Activated naive CD4-positive, alpha-beta T cell treated with anti-CD3 and anti-CD28 coated beads for 36 hours (primary cell): Measurements from ENCODE around the gene CRB2. TPM values are rescaled to one million over a fixed set of nuclear protein-coding genes. Genes with fewer than 3 reads are reported as not detected.

Experiments used
- CTCF ChIA-PET: fragments of 350-600 bp; sonication (Branson Sonifier 250); formaldehyde crosslinking; loops from one replicate; lab custom pipeline; 2021; ENCODE audit warnings: antibody characterized with exemption; lab: Charles Lee
- DNase-seq: peaks from one replicate; pipeline ENCODE4 v3.0.0-alpha.2; 2020
- H3K27ac Mint-ChIP-seq: one replicate; pipeline ENCODE4 v1.8.0; 2021; ENCODE audit warnings: mild to moderate bottlenecking, mixed read lengths
- H3K27me3 Mint-ChIP-seq: one replicate; pipeline ENCODE4 v1.8.0; 2021; ENCODE audit warnings: low read depth, mixed read lengths
- H3K36me3 Mint-ChIP-seq: one replicate; pipeline ENCODE4 v1.8.0; 2021; ENCODE audit warnings: low read depth, mixed read lengths
- H3K4me1 Mint-ChIP-seq: one replicate; pipeline ENCODE4 v1.8.0; 2021; ENCODE audit warnings: low read depth, mixed read lengths
- H3K4me3 Mint-ChIP-seq: one replicate; pipeline ENCODE4 v1.8.0; 2021; ENCODE audit warnings: mild to moderate bottlenecking, moderate library complexity, mixed read lengths
- H3K9me3 Mint-ChIP-seq: one replicate; pipeline ENCODE4 v1.8.0; 2021; ENCODE audit warnings: mixed read lengths
- intact Hi-C: fragments of 100-400 bp; cut with micrococcal nuclease; formaldehyde crosslinking; loops from one replicate; pipeline ENCODE4 v1.15.1; 2023
- total RNA-seq, 2 experiments: library from RNA; stranded (reverse); gene quantifications; one replicate each; pipeline ENCODE4 v1.2.3, GENCODE V29; 2021

Gene CRB2
- total RNA-seq, 2 experiments from 2014 or later = not detected

GRCh38 chr9:123361086-123361730, 5.2 kb downstream of the CRB2 start:
- intact Hi-C loops = no loop called here

GRCh38 chr9:123361731-123362510, 5.9 kb downstream of the CRB2 start:
- H3K36me3 Mint-ChIP-seq = no peaks in the 10 kb centered on the region
- CTCF ChIA-PET = interaction anchor here (0.7 to 1.3 kb wide), 3 partner anchors 10 to 24 kb away, joined by 3 read pairs; no protein-coding TSS in a partner anchor
- peaks cover 4% of the 10 kb centered on the region for H3K27me3 Mint-ChIP-seq
- intact Hi-C loops = no loop called here
- H3K27ac Mint-ChIP-seq = no peak overlapping the region
- no peak for DNase-seq
- H3K4me3 Mint-ChIP-seq = no peak overlapping the region
- H3K4me1 Mint-ChIP-seq = peaks cover 3% of the 10 kb centered on the region
- H3K9me3 Mint-ChIP-seq = no peaks in the 10 kb centered on the region

More at GRCh38 chr9:123361086-123361730, 5.2 kb downstream of the CRB2 start:
- H3K27ac Mint-ChIP-seq = no peak overlapping the region
- CTCF ChIA-PET = interaction anchor here (0.7 to 1.3 kb wide), 3 partner anchors 9 to 25 kb away, joined by 3 read pairs; no protein-coding TSS in a partner anchor
- H3K27me3 Mint-ChIP-seq = peaks cover 4% of the 10 kb centered on the region
- H3K36me3 Mint-ChIP-seq = no peaks in the 10 kb centered on the region
- no peak for DNase-seq
- peaks cover 3% of the 10 kb centered on the region for H3K4me1 Mint-ChIP-seq
- no peaks in the 10 kb centered on the region for H3K9me3 Mint-ChIP-seq
- no peak overlapping the region for H3K4me3 Mint-ChIP-seq

- intact Hi-C loops = no loop called here
- Mint-ChIP-seq H3K9me3 (no peaks in the 10 kb centered on the region), H3K4me1 (peaks cover 3% of the 10 kb centered on the region), H3K36me3 (no peaks in the 10 kb centered on the region), H3K27me3 (peaks cover 4% of the 10 kb centered on the region), H3K4me3 (no peak overlapping the region), H3K27ac (no peak overlapping the region)
- no peak for DNase-seq
- CTCF ChIA-PET = interaction anchor here (1.8 kb wide), 1 partner anchor 8 kb away, joined by 8 read pairs; no protein-coding TSS in a partner anchor
Observed at GRCh38 chr9:123362856-123363255, 6.9 kb downstream of the CRB2 start.

- peaks cover 8% of the 10 kb centered on the region for H3K27me3 Mint-ChIP-seq
- H3K36me3 Mint-ChIP-seq = no peaks in the 10 kb centered on the region
- intact Hi-C loops = no loop called here
- no peak overlapping the region for H3K27ac Mint-ChIP-seq
- no peak overlapping the region for H3K4me3 Mint-ChIP-seq
- peaks cover 3% of the 10 kb centered on the region for H3K4me1 Mint-ChIP-seq
- DNase-seq = no peak
- H3K9me3 Mint-ChIP-seq = no peaks in the 10 kb centered on the region
- CTCF ChIA-PET = interaction anchor here (1.8 kb wide), 1 partner anchor 10 kb away, joined by 8 read pairs; no protein-coding TSS in a partner anchor
Observed at GRCh38 chr9:123364241-123364824, 8.3 kb downstream of the CRB2 start.

GRCh38 chr9:123365287-123365880, 9.4 kb downstream of the CRB2 start:
- DNase-seq = no peak
- H3K4me3 Mint-ChIP-seq = no peak overlapping the region
- CTCF ChIA-PET = interaction anchor here (1.1 kb wide), 1 partner anchor 11 kb away, joined by 3 read pairs; no protein-coding TSS in a partner anchor
- intact Hi-C loops = no loop called here
- H3K27ac Mint-ChIP-seq = no peak overlapping the region
- peaks cover 15% of the 10 kb centered on the region for H3K27me3 Mint-ChIP-seq
- H3K36me3 Mint-ChIP-seq = no peaks in the 10 kb centered on the region
- H3K4me1 Mint-ChIP-seq = no peaks in the 10 kb centered on the region
- H3K9me3 Mint-ChIP-seq = no peaks in the 10 kb centered on the region

GRCh38 chr9:123365881-123366528, 10.0 kb downstream of the CRB2 start:
- H3K27ac Mint-ChIP-seq = no peak overlapping the region
- intact Hi-C loops = no loop called here
- H3K27me3 Mint-ChIP-seq = peaks cover 15% of the 10 kb centered on the region
- DNase-seq = no peak
- CTCF ChIA-PET = interaction anchor here (0.8 to 1.1 kb wide), 2 partner anchors 12 to 36 kb away, joined by 3 read pairs; no protein-coding TSS in a partner anchor
- H3K4me1 Mint-ChIP-seq = no peaks in the 10 kb centered on the region
- no peak overlapping the region for H3K4me3 Mint-ChIP-seq
- no peaks in the 10 kb centered on the region for H3K9me3 Mint-ChIP-seq
- H3K36me3 Mint-ChIP-seq = no peaks in the 10 kb centered on the region

- CTCF ChIA-PET = no interaction called here
- H3K4me3 Mint-ChIP-seq = no peak overlapping the region
- H3K27ac Mint-ChIP-seq = no peak overlapping the region
- peaks cover 4% of the 10 kb centered on the region for H3K4me1 Mint-ChIP-seq
- no peak for DNase-seq
- peaks cover 31% of the 10 kb centered on the region for H3K27me3 Mint-ChIP-seq
- no peaks in the 10 kb centered on the region for H3K9me3 Mint-ChIP-seq
- intact Hi-C loops = no loop called here
- no peaks in the 10 kb centered on the region for H3K36me3 Mint-ChIP-seq
Observed at GRCh38 chr9:123368023-123368422, 12.0 kb downstream of the CRB2 start.

- H3K4me3 Mint-ChIP-seq = no peak overlapping the region
- intact Hi-C loops = no loop called here
- CTCF ChIA-PET = no interaction called here
- no peak for DNase-seq
- H3K9me3 Mint-ChIP-seq = no peaks in the 10 kb centered on the region
- no peaks in the 10 kb centered on the region for H3K36me3 Mint-ChIP-seq
- peaks cover 4% of the 10 kb centered on the region for H3K4me1 Mint-ChIP-seq
- H3K27ac Mint-ChIP-seq = no peak overlapping the region
- peaks cover 31% of the 10 kb centered on the region for H3K27me3 Mint-ChIP-seq
Observed at GRCh38 chr9:123368536-123369153, 12.6 kb downstream of the CRB2 start.

GRCh38 chr9:123369296-123369695, 13.3 kb downstream of the CRB2 start:
- CTCF ChIA-PET = no interaction called here

GRCh38 chr9:123370108-123370507, 14.1 kb downstream of the CRB2 start:
- Mint-ChIP-seq H3K27ac (no peak overlapping the region), H3K36me3 (no peaks in the 10 kb centered on the region), H3K9me3 (no peaks in the 10 kb centered on the region), H3K27me3 (peaks cover 45% of the 10 kb centered on the region), H3K4me1 (peaks cover 8% of the 10 kb centered on the region), H3K4me3 (no peak overlapping the region)
- intact Hi-C loops = no loop called here
- DNase-seq = no peak
- CTCF ChIA-PET = no interaction called here

More at GRCh38 chr9:123369296-123369695, 13.3 kb downstream of the CRB2 start:
- intact Hi-C loops = no loop called here
- no peaks in the 10 kb centered on the region for H3K36me3 Mint-ChIP-seq
- H3K27ac Mint-ChIP-seq = no peak overlapping the region
- DNase-seq = no peak
- H3K4me3 Mint-ChIP-seq = no peak overlapping the region
- peaks cover 37% of the 10 kb centered on the region for H3K27me3 Mint-ChIP-seq
- peaks cover 4% of the 10 kb centered on the region for H3K4me1 Mint-ChIP-seq
- no peaks in the 10 kb centered on the region for H3K9me3 Mint-ChIP-seq

- Mint-ChIP-seq H3K27me3 (peaks cover 43% of the 10 kb centered on the region), H3K9me3 (no peaks in the 10 kb centered on the region), H3K4me1 (peaks cover 8% of the 10 kb centered on the region), H3K27ac (no peak overlapping the region), H3K36me3 (no peaks in the 10 kb centered on the region), H3K4me3 (no peak overlapping the region)
- intact Hi-C loops = no loop called here
- CTCF ChIA-PET = no interaction called here
- DNase-seq = no peak
Observed at GRCh38 chr9:123370526-123371227, 14.7 kb downstream of the CRB2 start.
